GM19193 (cell line): ENCODE data around the gene POLN.

Experiments
- POLR2A ChIP-seq: IDR thresholded peaks from 4 replicates; pipeline ENCODE4 v1.6.1; 2011; ENCODE audit not compliant: insufficient read depth, insufficient read length; ENCODE audit errors: extremely low read depth

The POLN gene

DNA sequence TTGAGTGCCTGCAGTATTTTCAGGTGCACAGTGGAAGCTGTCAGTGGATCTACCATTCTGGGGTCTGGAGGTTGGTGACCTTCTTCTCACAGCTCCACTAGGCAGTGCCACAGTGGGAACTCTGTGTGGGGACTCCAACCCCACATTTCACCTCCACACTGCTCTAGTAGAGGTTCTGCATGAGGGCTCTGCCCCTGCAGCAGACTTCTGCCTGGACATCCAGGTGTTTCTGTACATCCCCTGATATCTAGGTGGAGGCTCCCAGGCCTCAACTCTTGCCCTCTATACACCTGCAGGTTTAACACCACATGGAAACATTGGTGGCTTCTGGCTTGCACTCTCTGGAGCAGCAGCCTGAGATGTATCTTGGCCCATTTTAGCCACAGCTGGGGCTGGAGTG is 216.1 kb downstream of the POLN start:
- no peak for TF ChIP-seq POLR2A

GRCh38 chr4:2024683-2025082 is 217.2 kb downstream of the POLN start:
- no peak for TF ChIP-seq POLR2A
